Activated CD8-positive, alpha-beta memory T cell treated with anti-CD3 and anti-CD28 coated beads, Interleukin-2, amount 50 U/mL, for 24 hours (primary cell): ENCODE data around the gene PNLIP.

Source experiments
- DNase-seq: peaks from one replicate; pipeline ENCODE4 v3.0.0-alpha.2; 2020; ENCODE audit errors: extremely low read depth

Gene PNLIP

DNA sequence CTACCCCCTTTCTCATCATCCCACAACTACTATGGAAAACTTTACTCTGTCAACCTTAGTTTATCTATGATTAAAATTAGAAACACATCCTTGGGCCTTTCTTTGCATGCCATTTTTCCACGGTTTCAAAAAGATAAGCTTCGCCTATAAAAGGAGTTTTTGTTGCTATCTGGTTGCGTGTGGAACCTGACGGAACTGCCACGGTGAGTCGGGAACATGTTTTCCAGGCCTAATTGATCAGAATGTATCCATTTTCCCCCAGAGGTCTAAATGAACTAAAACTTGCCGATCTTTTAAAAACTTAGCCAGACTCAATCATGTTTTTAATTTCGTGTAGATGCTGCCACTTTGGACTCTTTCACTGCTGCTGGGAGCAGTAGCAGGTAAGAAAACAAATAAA is at the start of gene PNLIP:
TSS of gene PNLIP (plus strand) at position 176 of the 400 bp plus-strand sequence. CDS start at position 338, 162 bp downstream.
- DNase-seq, result no peak

GRCh38 chr10:116504786-116505185 is 40.9 kb upstream of the PNLIP start:
- no peak for DNase-seq

GRCh38 chr10:116510565-116510964 is 35.2 kb upstream of the PNLIP start:
- DNase-seq, result no peak

- no peak for DNase-seq
Observed at GRCh38 chr10:116511365-116511764, 34.4 kb upstream of the PNLIP start.

DNA sequence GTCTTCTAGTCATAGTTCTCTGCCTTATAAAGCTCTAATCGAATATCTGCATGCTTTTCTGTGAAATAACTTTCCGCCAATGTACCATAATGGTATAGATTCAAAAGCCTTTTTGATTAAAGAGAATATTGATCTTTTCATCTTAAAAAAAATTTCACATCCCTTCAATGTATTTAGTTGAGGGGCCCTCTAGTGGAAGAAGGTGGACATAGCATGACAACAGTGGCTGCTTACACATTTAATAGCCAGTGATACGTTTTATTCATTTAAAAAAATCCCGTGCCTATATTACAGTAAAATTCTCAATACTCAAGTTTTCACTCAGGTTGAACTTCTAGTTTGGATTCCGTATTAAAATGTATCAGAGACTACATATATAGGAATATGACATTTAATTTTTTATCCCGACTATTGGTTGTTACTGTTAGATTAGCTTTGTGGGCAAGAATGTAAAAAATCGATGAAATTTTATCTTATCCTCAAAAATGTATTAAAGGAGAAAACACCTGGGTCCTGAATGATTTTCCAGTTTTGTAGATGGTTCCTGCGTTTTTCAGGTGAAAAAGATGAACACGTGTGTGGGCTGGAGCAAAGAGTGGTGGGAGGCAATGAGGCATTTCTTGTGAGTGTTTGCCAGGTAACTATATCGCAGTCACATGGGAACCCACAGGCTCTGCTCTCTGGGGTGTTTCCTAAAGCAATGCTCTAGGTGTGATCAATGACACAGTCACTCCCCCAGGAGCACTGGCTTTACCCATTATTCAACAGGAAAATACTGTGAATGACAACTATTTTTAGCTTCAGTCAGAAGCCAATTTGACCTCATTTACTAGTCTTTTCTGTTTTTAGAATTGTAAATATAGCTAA is 24.1 kb upstream of the PNLIP start:
- DNase-seq, result no peak

DNA sequence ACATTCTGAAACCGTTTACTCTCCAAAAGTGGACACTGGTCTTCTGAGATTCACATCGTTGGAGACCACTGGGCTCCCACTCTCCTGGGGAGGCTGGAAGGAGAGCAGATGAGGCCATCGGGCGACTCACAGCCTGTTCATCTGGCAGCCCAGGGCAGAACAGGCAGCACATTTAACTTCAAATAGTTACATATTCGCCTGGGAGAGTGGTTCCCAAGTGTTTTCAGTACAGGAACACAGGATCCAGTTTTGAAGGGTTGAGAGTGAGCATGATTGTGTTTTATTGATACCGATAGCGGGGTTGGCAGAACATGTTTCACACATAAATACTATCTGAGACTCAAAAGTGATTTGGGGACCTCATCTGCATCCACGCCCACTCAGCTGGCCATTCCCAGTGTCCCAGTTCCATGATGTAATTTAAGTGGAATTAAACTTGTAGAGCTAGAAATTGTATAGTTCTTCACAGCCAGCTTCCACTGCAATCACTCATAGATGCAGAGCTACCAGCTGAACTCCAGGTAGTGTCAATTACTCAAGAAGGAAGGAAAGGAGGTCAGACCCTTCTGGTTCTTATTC is 22.8 kb upstream of the PNLIP start:
- no peak for DNase-seq

GRCh38 chr10:116524736-116525135 is 21.0 kb upstream of the PNLIP start:
- DNase-seq, result no peak

DNA sequence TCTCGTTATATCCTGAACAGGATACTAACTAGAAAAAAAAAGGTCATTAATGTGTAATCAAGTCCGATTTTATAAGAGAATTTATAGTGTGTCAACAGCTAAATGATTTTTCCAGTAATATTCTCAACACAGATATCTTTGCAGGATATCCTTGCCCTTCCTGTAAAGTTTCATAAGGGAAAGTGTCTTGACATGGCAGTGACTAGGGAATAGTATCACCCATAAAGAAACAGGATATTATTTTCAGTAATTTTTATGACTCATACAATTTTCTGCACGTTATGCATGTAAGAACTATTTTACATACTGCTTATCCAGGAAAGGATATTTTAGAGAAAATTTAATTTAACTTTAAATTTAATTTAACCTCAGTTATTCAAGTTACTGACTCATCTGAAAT is 19.5 kb upstream of the PNLIP start:
- DNase-seq, result no peak

DNA sequence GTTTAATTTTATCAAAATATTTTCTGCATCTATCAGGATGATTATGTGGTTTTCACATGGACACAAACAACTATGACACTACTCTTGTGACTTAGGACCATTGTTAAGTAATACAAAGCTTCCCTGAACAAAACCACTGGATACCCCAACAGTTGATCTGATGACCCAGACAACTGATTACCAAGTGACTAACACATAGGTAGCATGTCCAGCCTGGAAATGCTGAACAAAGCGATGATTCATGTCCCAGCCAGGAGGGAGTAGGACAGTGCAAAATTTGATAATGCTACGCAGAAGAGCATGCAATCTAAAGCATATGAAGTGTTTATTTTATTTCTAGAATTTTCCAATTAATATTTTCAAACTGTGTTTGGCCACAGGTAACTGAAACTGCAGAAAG is 8.9 kb upstream of the PNLIP start:
- no peak for DNase-seq

DNA sequence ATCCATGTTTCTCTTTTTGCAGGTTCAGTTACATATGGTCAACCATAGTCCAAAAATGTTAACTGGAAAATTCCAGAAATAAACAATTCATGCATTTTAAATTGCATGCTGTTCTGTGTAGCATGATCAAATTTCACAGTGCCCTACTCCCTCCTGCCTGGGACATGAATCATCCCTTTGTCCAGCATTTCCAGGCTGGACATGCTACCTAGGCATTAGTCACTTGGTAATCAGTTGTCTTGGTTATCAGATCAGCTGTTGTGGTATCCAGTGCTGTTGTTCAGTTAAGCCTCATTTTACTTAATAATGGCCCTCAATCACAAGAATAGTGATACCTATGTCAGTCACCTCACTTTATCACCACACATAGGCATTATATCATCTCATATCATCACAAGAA is 7.3 kb upstream of the PNLIP start:
- no peak for DNase-seq

GRCh38 chr10:116538992-116539391 is 6.7 kb upstream of the PNLIP start:
- DNase-seq, result no peak

GRCh38 chr10:116540814-116541213 is 4.9 kb upstream of the PNLIP start:
- DNase-seq, result no peak

- no peak for DNase-seq
Observed at GRCh38 chr10:116542007-116542677, 3.6 kb upstream of the PNLIP start.

DNA sequence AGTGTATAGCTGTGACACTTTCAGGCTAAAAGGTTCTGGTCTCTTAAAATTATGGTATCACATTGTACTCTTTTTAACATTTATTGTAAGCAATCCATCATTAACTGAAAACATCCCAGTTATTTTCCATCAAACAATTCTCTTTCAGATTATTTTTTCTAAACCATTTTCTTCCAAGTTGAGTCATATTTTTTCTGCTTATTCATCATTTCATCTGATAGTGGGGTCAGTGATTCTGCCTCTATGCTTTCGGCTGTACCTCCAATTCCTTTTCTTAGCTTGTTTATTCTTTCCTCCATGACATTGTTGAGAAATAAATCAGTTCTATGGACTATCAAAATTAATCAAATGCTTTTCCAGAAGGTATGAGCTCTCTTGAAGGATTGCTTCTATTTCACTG is 609 bp upstream of the PNLIP start:
- no peak for DNase-seq

- no peak for DNase-seq
Observed at GRCh38 chr10:116548301-116548700, 2.6 kb downstream of the PNLIP start.

DNA sequence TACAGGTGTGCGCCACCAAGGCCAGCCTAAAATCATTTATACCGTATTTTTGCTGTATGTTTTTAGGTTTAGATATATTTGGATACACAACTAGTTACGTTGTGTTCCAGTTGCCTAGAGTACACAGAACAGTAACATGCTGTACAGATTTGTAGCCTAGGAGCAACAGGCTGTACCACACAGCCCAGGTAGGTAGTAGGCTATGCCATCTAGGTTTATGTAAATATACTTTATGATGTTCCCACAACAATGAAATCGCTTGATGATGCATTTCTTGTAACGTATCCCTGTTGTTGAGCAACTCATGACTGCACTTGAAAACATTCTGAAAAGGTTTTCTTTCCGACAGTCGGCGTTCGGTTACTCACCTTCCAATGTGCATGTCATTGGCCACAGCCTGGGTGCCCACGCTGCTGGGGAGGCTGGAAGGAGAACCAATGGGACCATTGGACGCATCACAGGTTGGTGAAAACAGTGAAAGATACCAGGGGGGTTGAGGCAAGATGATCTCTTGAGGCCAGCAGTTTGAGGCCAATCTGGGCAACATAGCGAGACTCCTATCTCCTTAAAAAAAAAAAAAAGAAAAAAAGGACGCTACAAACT is 7.7 kb downstream of the PNLIP start:
- DNase-seq, result no peak

GRCh38 chr10:116554628-116555027 is 8.9 kb downstream of the PNLIP start:
- no peak for DNase-seq

- no peak for DNase-seq
Observed at GRCh38 chr10:116555880-116556279, 10.1 kb downstream of the PNLIP start.

- no peak for DNase-seq
Observed at GRCh38 chr10:116557305-116557880, 11.7 kb downstream of the PNLIP start.

DNA sequence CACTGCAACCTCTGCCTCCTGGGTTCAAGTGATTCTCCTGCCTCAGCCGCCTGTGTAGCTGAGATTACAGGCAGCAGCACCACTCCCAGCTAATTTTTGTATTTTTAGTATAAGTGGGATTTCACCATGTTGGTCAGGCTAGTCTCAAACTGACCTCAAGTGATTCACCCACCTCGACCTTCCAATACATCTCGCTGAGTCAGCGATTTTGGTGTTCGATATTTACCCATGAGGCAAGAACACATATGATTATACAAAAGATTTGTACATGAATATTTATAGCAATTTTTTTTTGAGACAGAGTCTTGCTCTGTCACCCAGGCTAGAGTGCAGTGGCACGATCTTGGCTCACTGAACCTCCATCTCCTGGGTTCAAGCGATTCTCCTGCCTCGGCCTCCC is 19.8 kb downstream of the PNLIP start:
- DNase-seq, result no peak

DNA sequence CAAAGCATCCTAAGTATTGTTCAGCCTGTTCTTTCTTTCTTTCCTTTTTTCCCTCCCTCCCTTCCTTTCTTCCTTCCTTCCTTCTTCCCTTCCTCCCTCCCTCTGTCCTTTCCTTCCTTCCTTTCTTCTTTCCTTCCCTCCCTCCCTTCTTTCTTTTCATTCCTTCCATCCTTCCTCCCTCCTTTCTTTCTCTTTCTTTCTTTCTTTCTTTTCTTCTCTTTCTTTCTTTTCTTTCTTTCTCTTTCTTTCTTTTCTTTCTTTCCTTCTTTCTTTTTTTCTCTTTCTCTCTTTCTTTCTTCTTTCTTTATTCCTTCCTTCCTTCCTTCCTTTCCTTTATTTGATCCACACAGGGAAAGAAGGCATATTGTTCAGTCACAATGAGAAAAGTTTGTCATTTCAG is 21.2 kb downstream of the PNLIP start:
- DNase-seq, result no peak

- DNase-seq, result no peak
Observed at GRCh38 chr10:116567335-116567734, 21.6 kb downstream of the PNLIP start.
